WTC11 (cell line): ENCODE results near the gene CPXM2. TPM values are rescaled to one million over a fixed set of nuclear protein-coding genes. Genes with fewer than 3 reads are reported as not detected.

ENCODE experiments used
- ATAC-seq: fragments of 200-7000 bp; cut with Tn5 transposase; 2 replicates; pipeline ENCODE4 v1.10.0; 2021; ENCODE audit warnings: mild to moderate bottlenecking, moderate library complexity
- CTCF ChIA-PET: fragments of 300-600 bp; sonication (Branson Sonifier 250); formaldehyde crosslinking; loops from one replicate; lab custom pipeline; 2021; ENCODE audit warnings: antibody characterized with exemption; lab: Charles Lee
- POLR2A ChIA-PET: fragments of 350-600 bp; sonication (Branson Sonifier 250); formaldehyde crosslinking; loops from one replicate; lab custom pipeline; 2021; ENCODE audit warnings: antibody characterized with exemption; lab: Charles Lee
- DNase-seq: peaks from one replicate; pipeline ENCODE4 v3.0.0; 2021; ENCODE audit warnings: low spot score
- H3K27ac Mint-ChIP-seq: 2 replicates; pipeline ENCODE4 v1.8.0; 2021; ENCODE audit warnings: mixed read lengths
- H3K27me3 Mint-ChIP-seq: 2 replicates; pipeline ENCODE4 v1.8.0; 2021; ENCODE audit warnings: low read depth, mild to moderate bottlenecking, moderate library complexity, mixed read lengths
- H3K36me3 Mint-ChIP-seq: 2 replicates; pipeline ENCODE4 v1.8.0; 2021; ENCODE audit warnings: mixed read lengths
- H3K4me1 Mint-ChIP-seq: 2 replicates; pipeline ENCODE4 v1.8.0; 2022; ENCODE audit warnings: mixed read lengths
- H3K4me3 Mint-ChIP-seq: 2 replicates; pipeline ENCODE4 v1.8.0; 2021; ENCODE audit warnings: mild to moderate bottlenecking, moderate library complexity, mixed read lengths
- H3K9me3 Mint-ChIP-seq: 2 replicates; pipeline ENCODE4 v1.8.0; 2021; ENCODE audit warnings: mixed read lengths
- AFF4 ChIP-seq: sonication (generic); formaldehyde crosslinking; IDR thresholded peaks from 2 replicates; pipeline ENCODE4 v1.8.1; 2023; ENCODE audit warnings: mild to moderate bottlenecking, missing genetic modification reagents, borderline replicate concordance
- ATF2 ChIP-seq: sonication (generic); formaldehyde crosslinking; IDR thresholded peaks from 2 replicates; pipeline ENCODE4 v1.8.1; 2022; ENCODE audit warnings: low read depth, missing genetic modification reagents, borderline replicate concordance
- CBFB ChIP-seq: sonication (generic); formaldehyde crosslinking; IDR thresholded peaks from 2 replicates; pipeline ENCODE4 v1.8.1; 2022; ENCODE audit warnings: mild to moderate bottlenecking, low read depth, missing genetic modification reagents
- GRHL2 ChIP-seq: fragments of 250-450 bp; sonication (Bioruptor Pico); IDR thresholded peaks from 2 replicates; pipeline ENCODE4 v1.8.0; 2022; ENCODE audit warnings: mild to moderate bottlenecking, moderate library complexity; ENCODE audit not compliant: insufficient replicate concordance, severe bottlenecking
- HMGA2 ChIP-seq: fragments of 250-450 bp; sonication (Bioruptor Pico); IDR thresholded peaks from 2 replicates; pipeline ENCODE4 v1.4.0; 2021; ENCODE audit warnings: mild to moderate bottlenecking, moderate library complexity
- IRF1 ChIP-seq: sonication (generic); formaldehyde crosslinking; IDR thresholded peaks from 2 replicates; pipeline ENCODE4 v1.8.0; 2023; ENCODE audit warnings: missing genetic modification reagents
- JUN ChIP-seq: sonication (generic); formaldehyde crosslinking; IDR thresholded peaks from 2 replicates; pipeline ENCODE4 v1.8.0; 2023; ENCODE audit warnings: mild to moderate bottlenecking, missing genetic modification reagents
- NR1H2 ChIP-seq: sonication (generic); formaldehyde crosslinking; IDR thresholded peaks from 2 replicates; pipeline ENCODE4 v1.9.0; 2021; ENCODE audit warnings: mild to moderate bottlenecking, moderate library complexity, missing genetic modification reagents
- PRDM15 ChIP-seq: sonication (generic); formaldehyde crosslinking; IDR thresholded peaks from 2 replicates; pipeline ENCODE4 v1.8.0; 2022; ENCODE audit warnings: missing genetic modification reagents
- SMAD4 ChIP-seq: sonication (generic); formaldehyde crosslinking; IDR thresholded peaks from 2 replicates; pipeline ENCODE4 v1.8.0; 2022; ENCODE audit warnings: mild to moderate bottlenecking, missing genetic modification reagents
- SOX15 ChIP-seq: fragments of 250-450 bp; sonication (Bioruptor Pico); IDR thresholded peaks from 2 replicates; pipeline ENCODE4 v1.9.0; 2021; ENCODE audit warnings: mild to moderate bottlenecking
- ZBTB21 ChIP-seq: sonication (generic); formaldehyde crosslinking; IDR thresholded peaks from 2 replicates; pipeline ENCODE4 v1.8.1; 2023; ENCODE audit warnings: mild to moderate bottlenecking, missing genetic modification reagents, borderline replicate concordance
- ZNF138 ChIP-seq: sonication (generic); formaldehyde crosslinking; conservative IDR thresholded peaks from 2 replicates; pipeline ENCODE4 v1.8.1; 2022; ENCODE audit warnings: mild to moderate bottlenecking, moderate library complexity, missing genetic modification reagents
- ZNF219 ChIP-seq: sonication (generic); formaldehyde crosslinking; IDR thresholded peaks from 2 replicates; pipeline ENCODE4 v1.8.0; 2023; ENCODE audit warnings: missing genetic modification reagents, mild to moderate bottlenecking, borderline replicate concordance
- ZNF232 ChIP-seq: sonication (generic); formaldehyde crosslinking; IDR thresholded peaks from 2 replicates; pipeline ENCODE4 v1.8.0; 2022; ENCODE audit warnings: mild to moderate bottlenecking, missing genetic modification reagents
- ZNF263 ChIP-seq: sonication (generic); formaldehyde crosslinking; IDR thresholded peaks from 2 replicates; pipeline ENCODE4 v1.8.1; 2022; ENCODE audit warnings: low read depth, mild to moderate bottlenecking, moderate library complexity, missing genetic modification reagents
- ZNF317 ChIP-seq: sonication (generic); formaldehyde crosslinking; IDR thresholded peaks from 2 replicates; pipeline ENCODE4 v1.8.1; 2023; ENCODE audit warnings: low read depth, mild to moderate bottlenecking, moderate library complexity, missing genetic modification reagents, borderline replicate concordance
- ZNF416 ChIP-seq: fragments of 250-450 bp; sonication (Bioruptor Pico); IDR thresholded peaks from 2 replicates; pipeline ENCODE4 v1.9.0; 2021; ENCODE audit warnings: mild to moderate bottlenecking, inconsistent platforms
- ZNF425 ChIP-seq: fragments of 250-450 bp; sonication (Bioruptor Pico); conservative IDR thresholded peaks from 2 replicates; pipeline ENCODE4 v1.9.0; 2021; ENCODE audit warnings: mild to moderate bottlenecking
- total RNA-seq: library from RNA; stranded (reverse); gene quantifications from 3 replicates; pipeline ENCODE4 v1.2.3, GENCODE V29; 2021

Gene CPXM2
- total RNA-seq, 1 experiment from 2014 or later: 3.4 TPM

- TF ChIP-seq ZBTB21 (CRISPR knock-in tag) (no peak), ZNF263 (no peak)
These were observed 105.3 kb downstream of the CPXM2 start (continued) for GRCh38 chr10:123786306-123786705.

- H3K27ac Mint-ChIP-seq: no peak overlapping the region
These were observed 107.0 kb downstream of the CPXM2 start for GRCh38 chr10:123784646-123785045.

More at GRCh38 chr10:123784646-123785045, 107.0 kb downstream of the CPXM2 start:
- ATAC-seq: no peak
- Mint-ChIP-seq H3K4me1 (peaks cover 32% of the 10 kb centered on the region), H3K9me3 (peaks cover 5% of the 10 kb centered on the region), H3K36me3 (peaks cover 5% of the 10 kb centered on the region), H3K27me3 (peaks cover 54% of the 10 kb centered on the region), H3K4me3 (no peak overlapping the region)
- POLR2A ChIA-PET: no interaction called here
- no peak for TF ChIP-seq ZNF317
- no peak for TF ChIP-seq ATF2 (CRISPR knock-in tag)
- TF ChIP-seq GRHL2 (CRISPR knock-in tag): no peak
- TF ChIP-seq ZNF138 (CRISPR knock-in tag): no peak
- no peak for TF ChIP-seq PRDM15 (CRISPR knock-in tag)
- TF ChIP-seq ZNF416 (CRISPR knock-in tag): no peak
- TF ChIP-seq SMAD4: no peak
- no peak for TF ChIP-seq ZNF219
- no peak for TF ChIP-seq ZNF232 (CRISPR knock-in tag)
- no peak for TF ChIP-seq JUN (CRISPR knock-in tag)
- TF ChIP-seq SOX15 (CRISPR knock-in tag): no peak
- TF ChIP-seq AFF4: no peak
- no peak for TF ChIP-seq IRF1
- TF ChIP-seq HMGA2 (CRISPR knock-in tag): no peak
- no peak for TF ChIP-seq NR1H2 (CRISPR knock-in tag)
- no peak for TF ChIP-seq CBFB (CRISPR knock-in tag)
- TF ChIP-seq ZNF425 (CRISPR knock-in tag): no peak
- no peak for DNase-seq
- CTCF ChIA-PET: no interaction called here
